HL-60 (cell line): ENCODE measurements around the gene SLC35A3.
A peak's percentile ranks its signal among the peaks of the same experiment; 100 is the strongest.
"Not testable (repeated sequence)": the region's sequence is repeated elsewhere in the genome, so short reads cannot be mapped to it uniquely, and the experiment has no call there.

Source experiments
- DNase-seq, 2 experiments: peaks; one replicate each; pipeline ENCODE4 v3.0.0-alpha.2; 2010 to 2020; ENCODE audit warnings: low read depth in 1 of 2, low spot score in 1 of 2
- H3K27ac ChIP-seq: fragments of 250-450 bp; sonication (Bioruptor Pico); replicated peaks from 2 replicates; pipeline ENCODE4 v1.5.1; 2020; ENCODE audit warnings: mild to moderate bottlenecking, moderate library complexity
- H3K27me3 ChIP-seq: fragments of 250-450 bp; sonication (Bioruptor Pico); 2 replicates; pipeline ENCODE4 v1.5.1; 2021; ENCODE audit warnings: mild to moderate bottlenecking, moderate library complexity; ENCODE audit not compliant: insufficient read depth, poor library complexity, severe bottlenecking
- H3K4me3 ChIP-seq: replicated peaks from 2 replicates; pipeline ENCODE4 v1.5.1; 2011; ENCODE audit warnings: mild to moderate bottlenecking, control low read depth, low read length; ENCODE audit not compliant: insufficient read depth
- GABPA ChIP-seq: IDR thresholded peaks from 2 replicates; pipeline ENCODE4 v1.6.1; 2012; ENCODE audit warnings: low read depth
- POLR2AphosphoS5 ChIP-seq: IDR thresholded peaks from 2 replicates; pipeline ENCODE4 v1.6.1; 2012; ENCODE audit warnings: low read depth
- SPI1 ChIP-seq: IDR thresholded peaks from 2 replicates; pipeline ENCODE4 v1.6.1; 2012; ENCODE audit warnings: low read depth, mild to moderate bottlenecking, borderline replicate concordance
- TF ChIP-seq, protein P1 (sequence below): IDR thresholded peaks from 2 replicates; pipeline ENCODE4 v1.6.1; 2012; ENCODE audit warnings: low read depth; ENCODE audit not compliant: insufficient replicate concordance
- TF ChIP-seq, protein P2 (sequence below): IDR thresholded peaks from one replicate; pipeline ENCODE4 v1.5.1; 2011; ENCODE audit warnings: low read length, control low read depth, inconsistent platforms; ENCODE audit not compliant: insufficient read depth

The SLC35A3 gene

DNA sequence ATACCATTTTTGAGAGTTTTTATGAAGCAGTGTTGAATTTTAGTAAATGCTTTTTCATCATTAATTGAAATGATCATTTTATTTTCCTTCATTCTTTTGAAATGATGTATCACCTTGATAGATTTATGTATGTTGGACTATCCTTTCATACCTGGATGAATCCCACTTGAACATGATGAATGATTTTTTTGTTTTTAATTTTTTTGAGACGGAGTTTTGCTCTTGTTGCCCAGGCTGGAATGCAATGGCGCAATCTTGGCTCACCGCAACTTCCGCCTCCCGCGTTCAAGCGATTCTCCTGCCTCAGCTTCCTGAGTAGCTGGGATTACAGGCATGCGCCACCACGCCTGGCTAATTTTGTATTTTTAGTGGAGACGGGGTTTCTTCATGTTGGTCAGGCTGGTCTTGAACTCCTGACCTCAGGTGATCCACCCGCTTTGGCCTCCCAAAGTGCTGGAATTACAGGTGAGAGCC lies 77.5 kb downstream of the SLC35A3 start:
- peak in 1 of 2 experiments; percentile 88 for DNase-seq
- peak overlapping the region; percentile 75 for H3K27ac ChIP-seq
- H3K4me3 ChIP-seq, H3K27me3 ChIP-seq: not testable (repeated sequence)
- TF ChIP-seq POLR2AphosphoS5, result peak; percentile 50; the same call in 1 of the 2 replicates

DNA sequence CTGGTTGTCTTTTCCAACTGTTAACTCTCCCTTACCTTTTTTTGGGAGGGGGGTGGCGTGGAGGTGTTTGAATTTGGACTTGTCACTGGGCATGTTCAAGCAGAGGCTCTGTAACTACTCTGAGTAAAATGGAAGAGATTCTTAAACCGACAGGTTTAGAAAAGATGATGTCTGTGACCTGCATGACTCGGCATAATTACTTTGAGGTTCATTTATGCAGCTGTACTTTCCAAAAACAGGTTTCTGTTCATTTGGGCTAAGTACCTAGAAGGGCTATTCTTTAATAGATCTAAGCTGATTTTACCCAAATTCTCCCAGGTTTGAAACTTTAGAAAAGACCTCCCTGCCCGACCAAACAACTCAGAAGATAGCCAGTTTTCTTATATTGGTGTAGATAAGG lies 80.3 kb downstream of the SLC35A3 start:
- DNase-seq, result no peak
- H3K27me3 ChIP-seq, result no peaks in the 10 kb centered on the region
- peak overlapping the region; percentile 3 for H3K27ac ChIP-seq
- TF ChIP-seq, protein P1, sequence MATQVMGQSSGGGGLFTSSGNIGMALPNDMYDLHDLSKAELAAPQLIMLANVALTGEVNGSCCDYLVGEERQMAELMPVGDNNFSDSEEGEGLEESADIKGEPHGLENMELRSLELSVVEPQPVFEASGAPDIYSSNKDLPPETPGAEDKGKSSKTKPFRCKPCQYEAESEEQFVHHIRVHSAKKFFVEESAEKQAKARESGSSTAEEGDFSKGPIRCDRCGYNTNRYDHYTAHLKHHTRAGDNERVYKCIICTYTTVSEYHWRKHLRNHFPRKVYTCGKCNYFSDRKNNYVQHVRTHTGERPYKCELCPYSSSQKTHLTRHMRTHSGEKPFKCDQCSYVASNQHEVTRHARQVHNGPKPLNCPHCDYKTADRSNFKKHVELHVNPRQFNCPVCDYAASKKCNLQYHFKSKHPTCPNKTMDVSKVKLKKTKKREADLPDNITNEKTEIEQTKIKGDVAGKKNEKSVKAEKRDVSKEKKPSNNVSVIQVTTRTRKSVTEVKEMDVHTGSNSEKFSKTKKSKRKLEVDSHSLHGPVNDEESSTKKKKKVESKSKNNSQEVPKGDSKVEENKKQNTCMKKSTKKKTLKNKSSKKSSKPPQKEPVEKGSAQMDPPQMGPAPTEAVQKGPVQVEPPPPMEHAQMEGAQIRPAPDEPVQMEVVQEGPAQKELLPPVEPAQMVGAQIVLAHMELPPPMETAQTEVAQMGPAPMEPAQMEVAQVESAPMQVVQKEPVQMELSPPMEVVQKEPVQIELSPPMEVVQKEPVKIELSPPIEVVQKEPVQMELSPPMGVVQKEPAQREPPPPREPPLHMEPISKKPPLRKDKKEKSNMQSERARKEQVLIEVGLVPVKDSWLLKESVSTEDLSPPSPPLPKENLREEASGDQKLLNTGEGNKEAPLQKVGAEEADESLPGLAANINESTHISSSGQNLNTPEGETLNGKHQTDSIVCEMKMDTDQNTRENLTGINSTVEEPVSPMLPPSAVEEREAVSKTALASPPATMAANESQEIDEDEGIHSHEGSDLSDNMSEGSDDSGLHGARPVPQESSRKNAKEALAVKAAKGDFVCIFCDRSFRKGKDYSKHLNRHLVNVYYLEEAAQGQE, result no peak
- no peak for TF ChIP-seq POLR2AphosphoS5
- TF ChIP-seq SPI1, result no peak
- TF ChIP-seq GABPA, result no peak
- TF ChIP-seq, protein P2, sequence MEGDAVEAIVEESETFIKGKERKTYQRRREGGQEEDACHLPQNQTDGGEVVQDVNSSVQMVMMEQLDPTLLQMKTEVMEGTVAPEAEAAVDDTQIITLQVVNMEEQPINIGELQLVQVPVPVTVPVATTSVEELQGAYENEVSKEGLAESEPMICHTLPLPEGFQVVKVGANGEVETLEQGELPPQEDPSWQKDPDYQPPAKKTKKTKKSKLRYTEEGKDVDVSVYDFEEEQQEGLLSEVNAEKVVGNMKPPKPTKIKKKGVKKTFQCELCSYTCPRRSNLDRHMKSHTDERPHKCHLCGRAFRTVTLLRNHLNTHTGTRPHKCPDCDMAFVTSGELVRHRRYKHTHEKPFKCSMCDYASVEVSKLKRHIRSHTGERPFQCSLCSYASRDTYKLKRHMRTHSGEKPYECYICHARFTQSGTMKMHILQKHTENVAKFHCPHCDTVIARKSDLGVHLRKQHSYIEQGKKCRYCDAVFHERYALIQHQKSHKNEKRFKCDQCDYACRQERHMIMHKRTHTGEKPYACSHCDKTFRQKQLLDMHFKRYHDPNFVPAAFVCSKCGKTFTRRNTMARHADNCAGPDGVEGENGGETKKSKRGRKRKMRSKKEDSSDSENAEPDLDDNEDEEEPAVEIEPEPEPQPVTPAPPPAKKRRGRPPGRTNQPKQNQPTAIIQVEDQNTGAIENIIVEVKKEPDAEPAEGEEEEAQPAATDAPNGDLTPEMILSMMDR, result no peak
- no peak overlapping the region for H3K4me3 ChIP-seq

DNA sequence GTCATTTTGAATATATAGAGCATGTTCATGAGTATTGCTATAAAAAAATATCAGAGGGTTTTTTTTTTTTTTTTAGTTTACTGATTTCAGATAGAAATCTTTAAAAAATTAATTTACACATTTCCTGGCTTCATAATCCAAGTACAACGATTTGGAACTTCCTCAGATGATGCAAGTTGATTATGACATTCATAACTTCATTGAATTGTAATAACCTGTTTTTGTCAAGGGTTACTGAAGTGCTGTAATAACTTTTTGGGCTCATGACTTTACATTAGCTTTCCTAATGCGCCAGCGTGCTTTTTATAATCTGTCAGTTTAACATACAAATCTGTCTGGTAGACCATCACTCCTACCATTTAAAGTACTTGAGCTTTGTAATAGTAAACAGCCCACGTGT lies 81.6 kb downstream of the SLC35A3 start:
- Histone ChIP-seq H3K4me3 (no peak overlapping the region), H3K27ac (peak overlapping the region; percentile 17; the same call in 1 of the 2 replicates), H3K27me3 (no peaks in the 10 kb centered on the region)
- no peak for TF ChIP-seq SPI1
- no peak for TF ChIP-seq POLR2AphosphoS5
- TF ChIP-seq, protein P1, result no peak
- TF ChIP-seq, protein P2, result no peak
- TF ChIP-seq GABPA, result no peak
- DNase-seq, result peak in 1 of 2 experiments; percentile 45

DNA sequence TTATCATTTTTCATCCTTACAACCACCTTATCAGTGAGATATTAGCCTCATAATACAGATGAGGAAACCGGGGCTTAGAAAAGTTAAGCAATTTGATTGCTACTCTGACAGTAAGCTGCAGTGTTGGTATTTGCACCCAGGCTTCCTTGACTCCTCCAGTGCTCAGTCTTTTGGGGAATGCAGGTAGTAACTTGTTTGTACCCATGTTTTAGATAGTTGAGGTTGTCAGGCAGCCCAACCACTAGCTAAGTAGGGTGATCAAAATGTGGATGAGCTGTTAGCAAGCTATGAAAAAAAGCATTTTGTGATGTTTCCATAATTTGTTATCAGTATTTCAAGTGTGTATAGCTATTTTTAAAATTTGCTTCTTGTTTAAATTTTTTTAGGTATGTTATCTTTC lies 82.1 kb downstream of the SLC35A3 start:
- Histone ChIP-seq H3K4me3 (no peak overlapping the region), H3K27me3 (no peaks in the 10 kb centered on the region), H3K27ac (peak overlapping the region; percentile 17; the same call in 1 of the 2 replicates)
- TF ChIP-seq, protein P1, result no peak
- TF ChIP-seq, protein P2, result no peak
- no peak for TF ChIP-seq GABPA
- TF ChIP-seq POLR2AphosphoS5, result no peak
- TF ChIP-seq SPI1, result no peak
- no peak for DNase-seq
